Activated CD4-positive, alpha-beta T cell treated with anti-CD3 and anti-CD28 coated beads, Interleukin-2, amount 50 U/mL, for 1 hour (primary cell): Measurements from ENCODE around the gene MSANTD3.
"Not testable (repeated sequence)": the region's sequence is repeated elsewhere in the genome, so short reads cannot be mapped to it uniquely, and the experiment has no call there.

ENCODE experiments used
- DNase-seq: peaks from one replicate; pipeline ENCODE4 v3.0.0-alpha.2; 2020

The MSANTD3 gene

GRCh38 chr9:100426530-100427365 is at the start of gene MSANTD3:
Gene MSANTD3, plus strand, starts transcription at chr9:100427143. Its CDS starts 14,796 bp downstream, at chr9:100441939.
- peak; percentile 50 for DNase-seq

GRCh38 chr9:100379862-100380261 is 47.1 kb upstream of the MSANTD3 start:
- DNase-seq = no peak

GRCh38 chr9:100392989-100393388 is 34.0 kb upstream of the MSANTD3 start:
- not testable (repeated sequence) for DNase-seq

GRCh38 chr9:100394032-100394695 is 32.8 kb upstream of the MSANTD3 start:
- no peak for DNase-seq

GRCh38 chr9:100394816-100395215 is 32.1 kb upstream of the MSANTD3 start:
- no peak for DNase-seq

GRCh38 chr9:100396769-100397168 is 30.2 kb upstream of the MSANTD3 start:
- no peak for DNase-seq

- DNase-seq = no peak
Measured at GRCh38 chr9:100397529-100398266, 29.2 kb upstream of the MSANTD3 start.

- DNase-seq = no peak
Measured at GRCh38 chr9:100401042-100401441, 25.9 kb upstream of the MSANTD3 start.

GRCh38 chr9:100406962-100407361 is 20.0 kb upstream of the MSANTD3 start:
- DNase-seq = no peak

GRCh38 chr9:100408546-100409175 is 18.3 kb upstream of the MSANTD3 start:
- no peak for DNase-seq

- no peak for DNase-seq
Measured at GRCh38 chr9:100409176-100409556, 17.8 kb upstream of the MSANTD3 start.

GRCh38 chr9:100411472-100412283 is 15.3 kb upstream of the MSANTD3 start:
- peak; percentile 80 for DNase-seq

- DNase-seq = no peak
Measured at GRCh38 chr9:100413839-100414420, 13.0 kb upstream of the MSANTD3 start.

- no peak for DNase-seq
Measured at GRCh38 chr9:100417815-100418214, 9.1 kb upstream of the MSANTD3 start.

- no peak for DNase-seq
Measured at GRCh38 chr9:100419166-100419565, 7.8 kb upstream of the MSANTD3 start.

GRCh38 chr9:100421116-100421515 is 5.8 kb upstream of the MSANTD3 start:
- DNase-seq = not testable (repeated sequence)

GRCh38 chr9:100425758-100426157 is 1.2 kb upstream of the MSANTD3 start:
- DNase-seq = no peak

- no peak for DNase-seq
Measured at GRCh38 chr9:100426189-100426529, 784 bp upstream of the MSANTD3 start.

- peak; percentile 7 for DNase-seq
Measured at GRCh38 chr9:100427366-100428263, 672 bp downstream of the MSANTD3 start.

GRCh38 chr9:100428871-100429654 is 2.1 kb downstream of the MSANTD3 start:
- DNase-seq = no peak
